ENCODE results near the gene CDK2. TPM values are rescaled to one million over a fixed set of nuclear protein-coding genes. Genes with fewer than 3 reads are reported as not detected.

The CDK2 gene
- total and polyA plus RNA-seq, 9 of the 15 experiments (the other 6 are each of a cell fraction or from before 2014, with no cell fraction given), result 17.4 to 213 (median 109) TPM

- TF ChIP-seq ZBTB12 (CRISPR knock-in tag; IDR thresholded peaks at IDR 0.05), result no peak
- TF ChIP-seq ZNF766 (CRISPR knock-in tag; conservative IDR thresholded peaks at IDR 0.05), result no peak
Measured at GRCh38 chr12:55972042-55972441, 5.4 kb downstream of the CDK2 start (continued).

- WGBS (ENCODE audit: insufficient coverage, low coverage, missing lambda C conversion rate), result 25% methylated on average over 1 of the region's 1 CpG
- Histone ChIP-seq H3K9me1 (ENCODE audit: control insufficient read depth, insufficient read depth, low read length) (no peaks in the 10 kb centered on the region), H3K36me3 (ENCODE audit: control insufficient read depth, insufficient read depth, low read length) (peaks cover 58% of the 10 kb centered on the region), H3K9me3 (replicated peaks; ENCODE audit: control insufficient read depth, insufficient read depth, low read depth, low read length) (no peaks in the 10 kb centered on the region), H2AFZ (ENCODE audit: low read depth, low read length) (peak overlapping the region; percentile 61), H3K79me2 (ENCODE audit: control insufficient read depth, insufficient read depth, low read length) (peaks cover 54% of the 10 kb centered on the region), H3K4me2 (ENCODE audit: insufficient read depth, low read length) (peak overlapping the region; percentile 99), H4K20me1 (replicated peaks; ENCODE audit: control insufficient read depth, insufficient read depth, low read length) (no peaks in the 10 kb centered on the region; the same call in 1 of the 2 replicates), H3K4me3 (peak overlapping the region; percentile 47), H3K27me3 (ENCODE audit: control insufficient read depth in 2 of 2, insufficient read depth in 2 of 2, low read length in 2 of 2) (no peaks in the 10 kb centered on the region), H3K9ac (ENCODE audit: insufficient read depth in 1 of 2, low read depth in 2 of 2, low read length in 2 of 2) (peak overlapping the region; percentile 81 to 86; a peak in 3 of 4 replicates), H3K4me1 (replicated peaks in 1 of 2; ENCODE audit: control insufficient read depth in 2 of 2, insufficient read depth in 2 of 2, low read length in 2 of 2) (peaks cover 11 to 28% of the 10 kb centered on the region in 2 experiments), H3K27ac (ENCODE audit: extremely low read depth, low read depth, low read length) (peak overlapping the region; percentile 88)
- in situ Hi-C loops (cut with MboI) (no loop called here), intact Hi-C loops (cut with micrococcal nuclease) (loop anchor here (2.0 to 5.0 kb wide), 2 partner anchors 45 to 48 kb away; partner anchors contain the start of genes IKZF4 and PYM1)
- ChIA-PET POLR2A (interaction anchor here (0.8 to 1.2 kb wide), 2 partner anchors 47 to 1717 kb away, joined by 3 read pairs; no protein-coding TSS in a partner anchor), CTCF (ENCODE audit: low intra/inter-chr PET ratio) (interaction anchor here (0.7 kb wide), 1 partner anchor 191 kb away, joined by 7 read pairs; no protein-coding TSS in a partner anchor)
- ATAC-seq, result no peak
- DNase-seq (ENCODE audit: extremely low read depth in 1 of 4, low spot score in 3 of 4), result no peak
- FAIRE-seq, result no peak
- no TSS peak for BruUV-seq (replicated peaks)
- TF ChIP-seq ZNF197 (CRISPR knock-in tag; IDR thresholded peaks at IDR 0.05; ENCODE audit: low read depth), result no peak
- no peak for TF ChIP-seq ZNF583 (CRISPR knock-in tag; IDR thresholded peaks at IDR 0.05)
- TF ChIP-seq ATF6 (CRISPR knock-in tag; IDR thresholded peaks at IDR 0.05), result no peak
- no peak for TF ChIP-seq SMAD3 (CRISPR knock-in tag; conservative IDR thresholded peaks at IDR 0.05)
- no peak for TF ChIP-seq E4F1 (CRISPR knock-in tag; IDR thresholded peaks at IDR 0.05; ENCODE audit: borderline replicate concordance)
- no peak for TF ChIP-seq NUFIP1 (IDR thresholded peaks at IDR 0.05; ENCODE audit: partially characterized antibody)
- TF ChIP-seq MAFF (IDR thresholded peaks at IDR 0.05; ENCODE audit: low read length), result 0 out of 2 replicates have a peak, but pooled peaks have one; percentile 7
- TF ChIP-seq ZNF311 (CRISPR knock-in tag; IDR thresholded peaks at IDR 0.05), result no peak
- no peak for TF ChIP-seq RBBP5 (IDR thresholded peaks at IDR 0.05; ENCODE audit: borderline replicate concordance, insufficient read depth, low read length, poor library complexity, severe bottlenecking)
- no peak for TF ChIP-seq ARID3A (IDR thresholded peaks at IDR 0.05; ENCODE audit: borderline replicate concordance, low read depth, low read length)
- TF ChIP-seq SIX5 (IDR thresholded peaks at IDR 0.05; ENCODE audit: borderline replicate concordance in 1 of 2, insufficient read depth in 1 of 2, low read depth in 1 of 2, low read length in 2 of 2), result no peak
Measured at GRCh38 chr12:55972456-55972855, 5.8 kb downstream of the CDK2 start.
